Spleen (tissue), 11 donors: ENCODE results near the gene SCNN1A. TPM values are rescaled to one million over a fixed set of nuclear protein-coding genes. Genes with fewer than 3 reads are reported as not detected.

ENCODE experiments used
- DNase-seq: peaks from one replicate; pipeline ENCODE4 v3.0.0-alpha.2; 2020
- H3K27ac ChIP-seq, 8 donors: fragments of 200-600 bp; sonication (generic) in 7 of 8; 1 replicate in 4 of 8; 2 replicates in 4 of 8; pipeline versions ENCODE4 v1.5.0 to v1.8.0; 2016 to 2021; ENCODE audit warnings: inconsistent platforms in 4 of 8, mild to moderate bottlenecking in 4 of 8, moderate library complexity in 1 of 8
- H3K27me3 ChIP-seq, 7 donors: fragments of 200-600 bp; sonication (generic) in 6 of 7; replicated peaks in 1 of 7; 1 replicate in 4 of 7; 2 replicates in 3 of 7; pipeline versions ENCODE4 v1.5.0 to v1.8.0; 2016 to 2021; ENCODE audit warnings: inconsistent platforms in 3 of 7, mild to moderate bottlenecking in 1 of 7
- H3K36me3 ChIP-seq, 6 donors: fragments of 200-600 bp; sonication (generic) in 5 of 6; 1 replicate in 4 of 6; 2 replicates in 2 of 6; pipeline versions ENCODE4 v1.5.0 to v1.8.0; 2016 to 2021; ENCODE audit warnings: inconsistent platforms in 2 of 6
- H3K4me1 ChIP-seq, 6 donors: fragments of 200-600 bp; sonication (generic) in 5 of 6; 1 replicate in 3 of 6; 2 replicates in 3 of 6; pipeline versions ENCODE4 v1.5.0 to v1.8.0; 2016 to 2021; ENCODE audit warnings: inconsistent platforms in 3 of 6
- H3K4me3 ChIP-seq, 8 donors: fragments of 200-600 bp; sonication (generic) in 7 of 8; 1 replicate in 4 of 8; 2 replicates in 4 of 8; pipeline versions ENCODE4 v1.5.0 to v1.8.0; 2016 to 2021; ENCODE audit warnings: inconsistent platforms in 4 of 8, mild to moderate bottlenecking in 4 of 8, moderate library complexity in 2 of 8
- H3K9me3 ChIP-seq, 8 donors: fragments of 200-600 bp; sonication (generic) in 7 of 8; 1 replicate in 4 of 8; 2 replicates in 4 of 8; pipeline versions ENCODE4 v1.5.0 to v1.8.0; 2016 to 2021; ENCODE audit warnings: inconsistent platforms in 4 of 8
- CTCF ChIP-seq, 11 experiments: fragments of 200-600 bp in 7 of 11; fragments of 450-650 bp in 4 of 11; sonication (generic) in 4 of 11; IDR thresholded peaks in 8 of 11; conservative IDR thresholded peaks in 3 of 11; 1 replicate in 7 of 11; 2 replicates in 4 of 11; pipeline versions ENCODE4 v1.4.0 to v1.8.0; 2016 to 2021; ENCODE audit warnings: antibody characterized with exemption in 11 of 11, inconsistent platforms in 4 of 11, mild to moderate bottlenecking in 1 of 11
- POLR2A ChIP-seq, 3 donors: fragments of 450-650 bp; IDR thresholded peaks; one replicate each; pipeline ENCODE4 v1.5.1; 2017; ENCODE audit warnings: antibody characterized with exemption in 3 of 3, mild to moderate bottlenecking in 1 of 3
- POLR2AphosphoS5 ChIP-seq, 3 donors: sonication (generic); formaldehyde crosslinking; IDR thresholded peaks; one replicate each; pipeline ENCODE4 v1.5.1; 2017; ENCODE audit warnings: antibody characterized with exemption in 3 of 3
- WGBS, 5 donors: extraction: QIAGEN DNeasy Blood & Tissue Kit in 3 of 5; methylation state at CpG; one replicate each; pipeline versions ENCODE4 v1.1.5 to v1.1.7; 2013 to 2018; 5-methylcytosine and 5-hydroxymethylcytosine counted together
- intact Hi-C: fragments of 100-400 bp; cut with DNase I; formaldehyde crosslinking; loops from one replicate; pipeline ENCODE4 v1.15.0; 2023; ENCODE audit warnings: low total_unique reads
- polyA plus RNA-seq, 3 donors: library from polyadenylated mRNA; stranded (reverse); fragments of 200-250 nt; gene quantifications; one replicate each; pipeline ENCODE4 v1.2.1, GENCODE V29; 2013
- total RNA-seq, 7 donors: library from RNA; depleted of rRNA in 3 of 7; stranded (reverse); fragments of >200 nt in 3 of 7; fragmentation: NEBNext Ultra II Directional in 4 of 7; extraction: Animal tissue kit (Norgen Biotek cat#: 25700) in 4 of 7; gene quantifications; one replicate each; pipeline versions ENCODE4 v1.1.0 to v1.2.1, GENCODE V29; 2016 to 2021
- donor health status: healthy with polysubstance abuse.
- donor health status: DM: no; HTN: no; CAD: no; lungs with moderate emphysema.
- donor health status: DM: no; HTN: no; CAD: no.
- donor health status: Bipolar disorder and iron deficiency.
- donor health status: healthy.
- donor health status: DM: no; HTN: no; CAD: no.
- donor health status: DM: yes; HTN: yes; CAD: no.

Gene SCNN1A
- total and polyA plus RNA-seq, 10 donors, result 0.17 to 8.6 (median 1.4) TPM

- 58 to 73% (median 67%) methylated on average over 21 of the region's 21 CpGs for WGBS, 5 donors
- TF ChIP-seq POLR2A (IDR thresholded peaks at IDR 0.05) (no peak), CTCF (IDR thresholded peaks at IDR 0.05 in 8 of 11, conservative IDR thresholded peaks at IDR 0.05 in 3 of 11) (no peak), POLR2AphosphoS5 (IDR thresholded peaks at IDR 0.05) (peak in 2 of 3 donors; percentile 4 to 68)
These were observed 57.5 kb downstream of the SCNN1A start for GRCh38 chr12:6317693-6318439.

GRCh38 chr12:6316921-6317692, 58.3 kb downstream of the SCNN1A start:
- DNase-seq, result no peak
- H3K36me3 ChIP-seq, result no peaks in the 10 kb centered on the region
- TF ChIP-seq POLR2AphosphoS5 (IDR thresholded peaks at IDR 0.05), result peak in 1 of 3 donors; percentile 32
- no peak for TF ChIP-seq POLR2A (IDR thresholded peaks at IDR 0.05)
- no peak overlapping the region for H3K27ac ChIP-seq
- H3K9me3 ChIP-seq, result no peaks in the 10 kb centered on the region
- intact Hi-C loops, result no loop called here
- H3K27me3 ChIP-seq, result peaks cover 0 to 49% (median 0%) of the 10 kb centered on the region in 7 donors
- WGBS, 5 donors, result 87 to 94% (median 91%) methylated on average over 21 of the region's 21 CpGs
- H3K4me3 ChIP-seq, result no peak overlapping the region
- H3K4me1 ChIP-seq, result peaks cover 0 to 22% (median 15%) of the 10 kb centered on the region in 6 donors

More at GRCh38 chr12:6317693-6318439, 57.5 kb downstream of the SCNN1A start:
- no peak overlapping the region for H3K4me3 ChIP-seq
- no peak for DNase-seq
- intact Hi-C loops, result no loop called here
- H3K4me1 ChIP-seq, result peaks cover 6 to 25% (median 23%) of the 10 kb centered on the region in 6 donors
- H3K36me3 ChIP-seq, result no peaks in the 10 kb centered on the region
- peaks cover 0 to 53% (median 0%) of the 10 kb centered on the region in 7 donors for H3K27me3 ChIP-seq
- no peaks in the 10 kb centered on the region for H3K9me3 ChIP-seq
- no peak overlapping the region for H3K27ac ChIP-seq

GRCh38 chr12:6315704-6316597, 59.4 kb downstream of the SCNN1A start:
- H3K27me3 ChIP-seq, result peaks cover 0 to 52% (median 3%) of the 10 kb centered on the region in 7 donors
- no peak overlapping the region for H3K4me3 ChIP-seq
- intact Hi-C loops, result no loop called here
- no peak overlapping the region for H3K27ac ChIP-seq
- TF ChIP-seq POLR2A (IDR thresholded peaks at IDR 0.05) (no peak), POLR2AphosphoS5 (IDR thresholded peaks at IDR 0.05) (peak in 1 of 3 donors; percentile 26)
- 86 to 92% (median 92%) methylated on average over 13 to 17 of the region's 17 CpGs for WGBS, 5 donors
- no peaks in the 10 kb centered on the region for H3K9me3 ChIP-seq
- no peak for DNase-seq
- peaks cover 0 to 21% (median 15%) of the 10 kb centered on the region in 6 donors for H3K4me1 ChIP-seq
- H3K36me3 ChIP-seq, result no peaks in the 10 kb centered on the region

GRCh38 chr12:6315184-6315583, 60.2 kb downstream of the SCNN1A start:
- intact Hi-C loops, result no loop called here

More at GRCh38 chr12:6315184-6315583, 60.2 kb downstream of the SCNN1A start:
- peaks cover 0 to 56% (median 11%) of the 10 kb centered on the region in 7 donors for H3K27me3 ChIP-seq
- TF ChIP-seq CTCF (IDR thresholded peaks at IDR 0.05 in 8 of 11, conservative IDR thresholded peaks at IDR 0.05 in 3 of 11) (no peak), POLR2A (IDR thresholded peaks at IDR 0.05) (no peak), POLR2AphosphoS5 (IDR thresholded peaks at IDR 0.05) (no peak)
- no peak for DNase-seq
- no peak overlapping the region for H3K27ac ChIP-seq
- 84 to 97% (median 86%) methylated on average over 6 of the region's 6 CpGs for WGBS, 5 donors
- H3K4me3 ChIP-seq, result no peak overlapping the region
- H3K36me3 ChIP-seq, result no peaks in the 10 kb centered on the region
- H3K4me1 ChIP-seq, result peaks cover 0 to 29% (median 22%) of the 10 kb centered on the region in 6 donors
- H3K9me3 ChIP-seq, result no peaks in the 10 kb centered on the region
